HG03342 (cell line): Measurements from ENCODE around the gene CLEC16A.
"Not testable (repeated sequence)": the region's sequence is repeated elsewhere in the genome, so short reads cannot be mapped to it uniquely, and the experiment has no call there.

Experiments used
- ATAC-seq: cut with Tn5 transposase; IDR thresholded peaks from one replicate; pipeline ENCODE4 v1.9.1; 2021; ENCODE audit warnings: mild to moderate bottlenecking, moderate library complexity; ENCODE audit not compliant: unreplicated experiment

The CLEC16A gene

DNA sequence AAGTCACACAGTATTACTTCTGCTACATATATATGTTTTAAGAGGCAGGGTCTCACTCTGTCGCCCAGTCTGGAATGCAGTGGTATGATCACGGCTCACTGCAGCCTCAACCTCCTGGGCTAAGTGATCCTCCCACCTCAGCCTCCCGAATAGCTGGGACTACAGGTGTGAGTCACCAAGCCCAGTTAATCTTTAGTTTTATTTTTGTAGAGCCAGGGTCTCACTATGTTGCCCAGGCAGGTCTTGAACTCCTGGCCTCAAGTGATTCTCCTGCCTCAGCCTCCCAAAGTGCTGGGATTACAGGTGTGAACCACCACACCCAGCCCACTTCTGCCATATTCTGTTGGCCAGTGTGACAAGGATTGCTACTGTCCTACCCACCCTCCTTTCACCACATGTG is 19.1 kb upstream of the CLEC16A start:
- not testable (repeated sequence) for ATAC-seq

- ATAC-seq, result no peak
Observed at GRCh38 chr16:10926094-10926493, 18.3 kb upstream of the CLEC16A start.

- no peak for ATAC-seq
Observed at GRCh38 chr16:10926867-10927266, 17.5 kb upstream of the CLEC16A start.

DNA sequence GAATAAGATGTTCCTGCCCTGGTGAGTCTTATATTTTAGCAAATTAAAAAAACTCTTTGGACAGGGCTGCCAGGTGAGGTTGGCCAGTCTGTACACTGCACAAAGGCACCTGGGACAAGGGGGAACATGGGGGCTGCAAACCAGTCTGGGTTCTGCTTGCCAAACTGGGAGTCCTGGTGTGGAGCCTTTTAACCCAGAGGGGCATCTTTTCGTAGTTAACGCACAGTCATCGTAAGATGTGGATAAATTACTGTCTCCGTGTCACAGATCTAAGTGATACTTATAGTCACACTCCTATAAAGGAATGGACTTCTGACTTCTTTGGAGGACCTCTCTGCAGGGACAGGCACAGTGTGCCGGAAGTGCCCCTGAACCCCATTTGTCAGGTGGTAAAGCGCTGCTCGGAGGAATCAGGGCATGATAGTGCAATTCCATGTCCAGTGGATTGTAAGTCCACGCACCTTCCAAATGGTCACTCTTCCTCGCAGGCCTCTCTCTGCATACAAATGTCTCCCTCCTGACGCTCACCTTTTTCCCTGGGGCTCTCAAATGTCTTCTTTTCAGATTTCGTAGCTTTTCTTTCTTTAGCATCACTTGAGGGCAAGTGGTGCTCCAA is 16.8 kb upstream of the CLEC16A start:
- ATAC-seq, result no peak

- ATAC-seq, result not testable (repeated sequence)
Observed at GRCh38 chr16:10929097-10929496, 15.3 kb upstream of the CLEC16A start.

DNA sequence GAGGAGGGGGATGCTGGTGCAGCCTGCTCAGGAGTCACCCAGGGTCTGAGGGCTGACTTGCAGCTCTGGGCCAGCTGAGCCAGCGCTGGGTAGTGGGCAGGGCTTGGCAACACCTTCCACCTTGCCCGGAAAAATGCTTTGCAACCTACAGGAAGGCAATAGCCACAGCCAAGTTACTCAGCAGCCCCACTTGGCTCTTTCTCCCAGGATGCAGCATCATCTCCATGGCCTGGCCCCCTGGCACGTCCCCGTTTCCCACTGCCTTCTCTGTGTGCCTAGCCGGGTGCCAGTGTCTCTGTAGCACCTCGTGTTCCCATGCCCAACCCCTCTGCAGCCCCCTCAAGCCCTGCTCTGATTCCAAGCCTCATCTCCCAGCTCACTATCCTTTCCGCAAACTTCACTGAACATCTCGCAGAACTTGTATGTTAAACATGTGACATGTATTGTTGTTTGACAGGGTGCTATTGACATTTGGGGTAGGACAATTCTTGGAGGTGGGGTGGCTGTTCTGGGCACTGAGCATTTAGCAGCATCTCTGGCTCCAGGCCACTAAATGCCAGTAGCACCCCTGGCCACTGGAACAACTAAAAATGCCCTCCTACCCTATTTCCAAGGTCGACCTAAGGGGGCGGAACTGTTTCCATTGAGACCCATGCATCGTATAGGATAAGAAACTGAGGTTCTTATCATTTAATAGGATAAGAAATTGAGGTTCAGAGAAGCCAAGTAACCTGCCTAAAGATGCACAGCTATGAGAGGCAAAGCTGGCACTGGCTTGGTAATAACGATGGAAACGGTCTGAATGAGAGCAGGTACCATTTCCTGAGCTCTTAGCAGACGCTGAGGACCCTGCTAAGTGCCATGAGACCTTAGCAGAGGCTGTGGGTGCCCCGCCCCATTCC is 14.3 kb upstream of the CLEC16A start:
- no peak for ATAC-seq

- no peak for ATAC-seq
Observed at GRCh38 chr16:10930755-10931093, 13.6 kb upstream of the CLEC16A start.

DNA sequence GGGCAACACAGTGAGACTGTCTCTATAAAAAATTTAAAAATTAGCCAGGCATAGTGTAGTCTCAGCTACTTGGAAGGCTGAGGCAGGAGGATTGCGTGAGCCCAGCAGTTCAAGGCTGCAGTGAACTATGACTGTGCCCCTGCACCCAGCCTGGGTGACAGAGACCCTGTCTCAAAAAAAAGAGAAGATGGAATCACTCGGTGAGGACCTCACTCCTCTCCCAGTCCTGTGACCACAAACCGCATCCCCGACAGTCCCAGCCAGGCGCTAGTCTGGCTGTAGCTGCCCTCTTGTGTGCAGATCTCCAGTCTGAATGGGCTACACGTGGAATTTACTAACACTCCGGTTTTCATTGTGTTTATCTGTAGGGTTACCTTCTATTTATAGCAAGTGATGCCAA is 13.2 kb upstream of the CLEC16A start:
- no peak for ATAC-seq

- no peak for ATAC-seq
Observed at GRCh38 chr16:10931977-10932632, 12.3 kb upstream of the CLEC16A start.

DNA sequence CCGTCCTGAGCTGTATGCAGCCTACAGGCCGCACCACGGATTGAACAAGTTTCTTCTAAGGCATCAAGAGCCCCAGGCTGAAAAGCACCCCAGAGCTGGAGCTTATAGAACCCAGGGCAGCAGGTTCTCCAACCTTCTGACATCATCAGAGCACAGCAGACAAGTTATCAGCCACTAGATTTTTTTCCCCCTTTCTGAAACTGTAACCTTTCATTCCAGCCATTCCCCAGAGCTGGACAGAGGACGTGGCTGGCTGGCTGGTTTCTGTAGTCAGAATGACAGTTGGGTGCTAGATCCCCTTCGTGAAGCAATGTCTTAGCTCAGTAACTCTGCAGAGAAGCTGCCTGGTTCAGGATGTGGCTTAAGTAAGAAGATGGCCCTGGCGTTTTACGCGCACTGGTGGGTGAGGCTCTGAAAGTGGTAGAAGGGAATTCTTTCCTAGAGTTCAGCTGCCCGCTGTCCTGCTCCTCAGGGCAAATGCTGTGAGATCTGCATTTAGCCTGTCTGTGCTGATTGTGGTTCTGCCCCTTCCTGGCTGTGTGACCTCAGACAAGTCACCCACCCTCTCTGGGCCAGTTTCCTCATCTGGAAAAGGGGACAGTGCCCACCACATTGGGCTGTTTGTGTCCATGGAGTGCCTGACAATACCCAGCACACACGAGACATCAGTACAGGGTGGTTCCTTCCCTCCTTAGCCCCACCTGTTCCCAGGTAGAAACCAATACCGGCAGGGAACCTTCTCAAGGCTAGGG is 11.2 kb upstream of the CLEC16A start:
- ATAC-seq, result no peak

GRCh38 chr16:10933865-10934264 is 10.5 kb upstream of the CLEC16A start:
- no peak for ATAC-seq

DNA sequence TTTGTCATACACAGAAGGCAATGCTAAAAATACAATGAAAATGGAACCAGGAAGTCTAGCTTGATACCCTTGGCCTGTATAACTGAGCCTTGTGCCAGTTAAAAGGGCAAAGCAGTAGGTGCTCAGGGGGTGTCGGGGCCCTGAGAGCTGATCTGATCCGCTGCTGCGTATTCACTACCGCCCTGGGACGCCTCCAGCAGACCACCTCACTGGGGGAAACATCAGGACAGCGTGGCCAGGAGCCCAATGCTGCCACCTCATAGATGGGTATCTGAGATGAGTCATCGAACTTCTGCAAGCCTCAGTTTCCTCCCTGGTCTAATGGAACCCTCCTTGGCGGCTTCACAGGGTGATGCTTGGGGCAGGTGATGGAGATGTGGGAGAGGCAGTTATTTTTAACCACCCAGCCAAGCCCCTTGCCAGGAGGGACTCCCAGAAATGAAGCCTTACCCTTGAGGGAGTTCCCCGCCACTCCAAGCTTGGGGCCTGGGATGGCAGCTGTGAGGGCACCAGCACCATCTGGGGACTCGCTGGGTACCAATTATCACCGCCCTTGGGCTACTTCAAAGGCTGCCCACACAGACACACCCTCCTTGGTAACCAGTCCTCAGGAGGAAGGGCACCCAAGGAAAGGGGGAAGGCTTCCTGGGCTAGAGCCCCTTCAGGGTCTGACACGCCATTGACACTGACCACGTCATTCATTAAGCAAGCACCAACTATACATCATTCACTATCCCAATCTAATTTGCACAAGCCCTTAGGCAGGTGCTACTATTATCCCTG is 9.8 kb upstream of the CLEC16A start:
- no peak for ATAC-seq

DNA sequence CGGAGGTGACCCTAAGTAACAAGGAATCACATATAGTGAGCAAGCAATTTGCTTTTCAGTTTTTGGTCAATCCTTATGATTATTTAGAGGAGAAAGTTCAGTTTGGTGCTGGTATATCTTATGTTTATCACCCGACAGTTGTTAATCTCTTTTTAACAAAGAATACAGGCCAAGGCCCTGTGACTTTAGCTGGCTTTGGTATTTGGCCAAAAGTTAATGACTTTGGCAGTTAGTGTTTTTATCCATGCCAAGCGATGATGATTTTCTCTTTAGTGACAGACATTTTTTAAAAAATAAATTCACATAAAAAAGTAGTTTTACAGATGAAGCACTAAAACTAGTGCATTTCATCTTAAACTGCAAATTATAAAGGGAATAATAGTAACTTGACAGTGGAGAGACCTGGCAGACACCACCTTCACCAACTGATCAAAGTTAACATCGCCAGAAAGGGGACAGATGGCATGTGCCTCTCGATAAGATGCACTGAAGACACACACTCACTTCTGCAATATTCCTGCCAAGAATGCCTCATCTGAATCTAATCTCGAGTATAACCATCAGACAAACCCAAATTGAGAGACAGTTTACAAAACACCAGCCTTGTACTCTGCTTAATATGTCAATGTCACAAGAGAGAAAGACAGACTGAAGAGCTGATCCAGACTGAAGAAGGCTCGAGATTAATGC is 9.0 kb upstream of the CLEC16A start:
- no peak for ATAC-seq

DNA sequence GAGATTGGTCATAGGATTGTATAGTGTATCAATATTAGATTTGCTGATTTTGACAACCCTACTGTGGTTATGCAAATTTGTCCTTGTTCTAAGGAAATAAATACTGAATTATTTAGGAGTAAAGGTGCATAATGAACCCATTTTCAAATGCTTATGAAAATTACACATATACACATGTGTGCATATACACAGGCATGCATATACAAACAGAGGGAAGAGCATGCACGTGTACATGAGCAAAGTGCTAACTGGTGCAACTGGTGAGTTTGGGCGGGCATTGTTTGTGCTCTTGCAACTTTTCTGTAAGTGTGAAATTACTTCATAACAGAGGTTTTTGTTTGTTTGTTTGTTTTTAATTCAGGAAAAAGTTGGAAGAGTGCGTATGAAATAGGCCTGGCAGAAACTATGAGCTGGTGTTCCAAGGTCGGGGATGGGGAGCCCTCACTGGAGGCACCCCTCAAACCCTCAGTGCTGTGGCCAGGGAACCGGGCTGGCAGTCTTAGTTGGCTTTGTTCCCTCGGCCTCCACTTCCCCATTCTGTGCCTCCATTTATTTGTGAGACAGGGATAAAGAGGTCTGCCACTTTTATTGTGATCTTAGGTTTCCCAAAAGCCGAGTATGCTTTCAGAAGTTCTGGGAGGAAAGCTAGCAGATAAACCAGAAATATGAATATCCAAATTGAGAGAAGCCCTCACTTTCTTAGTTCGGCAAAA is 7.9 kb upstream of the CLEC16A start:
- ATAC-seq, result no peak

DNA sequence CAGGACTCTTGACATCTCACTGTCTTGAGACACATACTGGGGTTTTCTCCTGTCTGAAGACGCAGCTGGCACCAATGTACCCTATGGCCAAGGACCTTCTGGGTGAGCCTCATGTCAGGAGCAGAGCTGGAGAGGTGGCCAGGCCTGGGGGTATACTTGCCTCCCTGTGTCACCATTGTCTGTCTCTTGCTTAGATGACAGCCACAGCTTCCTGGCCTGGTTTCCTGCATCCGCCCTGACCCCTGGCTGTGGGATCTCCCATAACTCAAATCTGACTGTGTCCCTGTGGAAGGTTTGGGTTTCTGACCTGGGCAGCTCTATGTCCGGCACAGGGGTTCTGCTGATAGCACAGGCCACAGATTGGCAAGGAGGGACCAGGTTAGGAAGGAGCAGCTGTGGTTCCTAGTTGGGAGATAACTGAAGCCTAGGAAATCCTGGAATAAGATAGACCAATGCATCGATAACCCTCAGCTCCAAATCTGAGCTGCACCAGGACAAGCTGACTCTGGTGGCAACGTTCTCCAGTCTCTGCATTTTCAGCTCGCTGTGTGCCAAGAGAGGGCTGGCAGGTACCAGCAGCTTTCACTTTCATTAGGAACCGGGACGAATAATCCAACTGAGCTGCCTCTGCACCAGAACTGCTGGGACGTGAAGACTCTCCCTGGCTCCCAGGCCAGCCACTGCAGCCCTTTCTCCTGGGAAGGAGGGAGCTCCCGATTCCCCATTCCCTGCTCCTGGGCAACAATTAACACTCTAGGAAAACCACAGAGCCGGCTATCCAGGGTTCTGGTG is 7.1 kb upstream of the CLEC16A start:
- ATAC-seq, result no peak

GRCh38 chr16:10938321-10938720 is 6.0 kb upstream of the CLEC16A start:
- ATAC-seq, result no peak

GRCh38 chr16:10938796-10939648 is 5.3 kb upstream of the CLEC16A start:
- no peak for ATAC-seq
